Thyroid gland (tissue), 4 donors: ENCODE data around the gene OVOL2. TPM values are rescaled to one million over a fixed set of nuclear protein-coding genes. Genes with fewer than 3 reads are reported as not detected.
"Not testable (repeated sequence)": the region's sequence is repeated elsewhere in the genome, so short reads cannot be mapped to it uniquely, and the experiment has no call there.

Source experiments
- DNase-seq, 2 donors: peaks; one replicate each; pipeline ENCODE4 v3.0.0-alpha.2; 2019
- H3K27ac ChIP-seq, 3 donors: fragments of 200-600 bp; sonication (generic); 1 replicate in 2 of 3; 2 replicates in 1 of 3; pipeline ENCODE4 v1.5.1; 2016 to 2019; ENCODE audit warnings: mild to moderate bottlenecking in 1 of 3, moderate library complexity in 1 of 3
- H3K27me3 ChIP-seq: fragments of 200-600 bp; sonication (generic); one replicate; pipeline ENCODE4 v1.5.1; 2019
- H3K36me3 ChIP-seq, 2 donors: fragments of 200-600 bp; sonication (generic); one replicate each; pipeline ENCODE4 v1.5.1; 2016 to 2019
- H3K4me1 ChIP-seq, 2 donors: fragments of 200-600 bp; sonication (generic); one replicate each; pipeline ENCODE4 v1.5.1; 2017 to 2019
- H3K4me3 ChIP-seq, 3 donors: fragments of 200-600 bp; sonication (generic); replicated peaks in 1 of 3; 1 replicate in 2 of 3; 2 replicates in 1 of 3; pipeline ENCODE4 v1.5.1; 2016; ENCODE audit warnings: mild to moderate bottlenecking in 1 of 3
- H3K9me3 ChIP-seq: fragments of 200-600 bp; sonication (generic); one replicate; pipeline ENCODE4 v1.5.1; 2017
- POLR2A ChIP-seq, 2 donors: fragments of 450-650 bp; IDR thresholded peaks; one replicate each; pipeline ENCODE4 v1.6.1; 2017; ENCODE audit warnings: antibody characterized with exemption in 2 of 2, mild to moderate bottlenecking in 2 of 2, moderate library complexity in 1 of 2
- WGBS, 2 donors: methylation state at CpG; one replicate each; pipeline ENCODE4 v1.1.5; 2017; 5-methylcytosine and 5-hydroxymethylcytosine counted together
- intact Hi-C: fragments of 100-400 bp; cut with DNase I; formaldehyde crosslinking; loops from one replicate; pipeline ENCODE4 v1.15.1; 2023
- total RNA-seq, 4 donors: library from RNA; depleted of rRNA; stranded (reverse); fragments of >200 nt; gene quantifications; one replicate each; pipeline ENCODE4 v1.2.3, GENCODE V29; 2016
- TF ChIP-seq, protein P1 (sequence below), 6 experiments: fragments of 200-600 bp in 3 of 6; fragments of 450-650 bp in 3 of 6; sonication (generic) in 3 of 6; IDR thresholded peaks; one replicate each; pipeline ENCODE4 v1.5.1; 2016 to 2019; ENCODE audit warnings: antibody characterized with exemption in 6 of 6, mild to moderate bottlenecking in 2 of 6, inconsistent platforms in 1 of 6, moderate library complexity in 1 of 6

Gene OVOL2
- total RNA-seq, 4 donors from 2014 or later: 12.6 to 17.4 (median 13.5) TPM

- Histone ChIP-seq H3K27me3 (no peaks in the 10 kb centered on the region), H3K4me1 (no peaks in the 10 kb centered on the region), H3K27ac (no peak overlapping the region), H3K36me3 (no peaks in the 10 kb centered on the region), H3K4me3 (no peak overlapping the region), H3K9me3 (no peaks in the 10 kb centered on the region)
- no peak for TF ChIP-seq POLR2A (IDR thresholded peaks at IDR 0.05)
- TF ChIP-seq, protein P1, sequence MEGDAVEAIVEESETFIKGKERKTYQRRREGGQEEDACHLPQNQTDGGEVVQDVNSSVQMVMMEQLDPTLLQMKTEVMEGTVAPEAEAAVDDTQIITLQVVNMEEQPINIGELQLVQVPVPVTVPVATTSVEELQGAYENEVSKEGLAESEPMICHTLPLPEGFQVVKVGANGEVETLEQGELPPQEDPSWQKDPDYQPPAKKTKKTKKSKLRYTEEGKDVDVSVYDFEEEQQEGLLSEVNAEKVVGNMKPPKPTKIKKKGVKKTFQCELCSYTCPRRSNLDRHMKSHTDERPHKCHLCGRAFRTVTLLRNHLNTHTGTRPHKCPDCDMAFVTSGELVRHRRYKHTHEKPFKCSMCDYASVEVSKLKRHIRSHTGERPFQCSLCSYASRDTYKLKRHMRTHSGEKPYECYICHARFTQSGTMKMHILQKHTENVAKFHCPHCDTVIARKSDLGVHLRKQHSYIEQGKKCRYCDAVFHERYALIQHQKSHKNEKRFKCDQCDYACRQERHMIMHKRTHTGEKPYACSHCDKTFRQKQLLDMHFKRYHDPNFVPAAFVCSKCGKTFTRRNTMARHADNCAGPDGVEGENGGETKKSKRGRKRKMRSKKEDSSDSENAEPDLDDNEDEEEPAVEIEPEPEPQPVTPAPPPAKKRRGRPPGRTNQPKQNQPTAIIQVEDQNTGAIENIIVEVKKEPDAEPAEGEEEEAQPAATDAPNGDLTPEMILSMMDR (IDR thresholded peaks at IDR 0.05): no peak
- 73 to 75% methylated on average over 17 of the region's 17 CpGs for WGBS, 2 donors
- DNase-seq: no peak
- intact Hi-C loops: no loop called here
Measured at GRCh38 chr20:18032977-18033892, 24.5 kb downstream of the OVOL2 start.

GRCh38 chr20:18031888-18032509 lies 25.7 kb downstream of the OVOL2 start:
- Histone ChIP-seq H3K4me3 (no peak overlapping the region), H3K4me1 (no peaks in the 10 kb centered on the region), H3K36me3 (no peaks in the 10 kb centered on the region), H3K27me3 (no peaks in the 10 kb centered on the region), H3K27ac (no peak overlapping the region), H3K9me3 (no peaks in the 10 kb centered on the region)
- 84 to 93% methylated on average over 7 of the region's 7 CpGs for WGBS, 2 donors
- no peak for DNase-seq
- intact Hi-C loops: no loop called here
- TF ChIP-seq, protein P1 (IDR thresholded peaks at IDR 0.05): no peak
- no peak for TF ChIP-seq POLR2A (IDR thresholded peaks at IDR 0.05)

GRCh38 chr20:18031050-18031449 lies 26.7 kb downstream of the OVOL2 start:
- H3K4me3 ChIP-seq: no peak overlapping the region
- no peaks in the 10 kb centered on the region for H3K27me3 ChIP-seq
- intact Hi-C loops: no loop called here
- H3K4me1 ChIP-seq: no peaks in the 10 kb centered on the region
- H3K27ac ChIP-seq: no peak overlapping the region
- H3K9me3 ChIP-seq: no peaks in the 10 kb centered on the region
- TF ChIP-seq, protein P1 (IDR thresholded peaks at IDR 0.05): no peak
- no peak for TF ChIP-seq POLR2A (IDR thresholded peaks at IDR 0.05)
- no peaks in the 10 kb centered on the region for H3K36me3 ChIP-seq
- no peak for DNase-seq
- 89 to 93% methylated on average over 11 to 15 of the region's 15 CpGs for WGBS, 2 donors

DNA sequence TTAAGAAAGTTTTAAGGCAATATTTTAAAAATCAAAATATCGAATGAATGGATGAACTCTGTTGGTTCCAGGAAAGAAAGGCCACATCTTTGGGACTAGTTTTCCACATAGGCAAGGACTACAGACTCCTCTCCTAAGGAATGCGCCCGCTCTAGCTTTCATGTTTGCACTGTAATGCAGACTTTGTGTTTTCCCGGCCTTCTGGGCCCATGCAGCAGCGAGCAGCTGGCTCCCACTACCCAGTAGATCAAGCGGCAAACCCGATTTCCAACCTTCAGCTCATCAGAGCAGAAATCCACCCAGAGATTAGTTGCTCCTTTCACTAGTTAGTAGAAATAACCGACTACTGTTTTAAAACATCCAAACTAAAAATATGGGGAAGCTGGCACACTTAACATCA lies 27.7 kb downstream of the OVOL2 start:
- 84 to 86% methylated on average over 8 of the region's 8 CpGs for WGBS, 2 donors
- no peak for TF ChIP-seq POLR2A (IDR thresholded peaks at IDR 0.05)
- TF ChIP-seq, protein P1 (IDR thresholded peaks at IDR 0.05): no peak
- intact Hi-C loops: no loop called here
- Histone ChIP-seq H3K4me1 (no peaks in the 10 kb centered on the region), H3K27ac (no peak overlapping the region), H3K9me3 (no peaks in the 10 kb centered on the region), H3K27me3 (no peaks in the 10 kb centered on the region), H3K36me3 (no peaks in the 10 kb centered on the region), H3K4me3 (no peak overlapping the region)
- no peak for DNase-seq

- H3K9me3 ChIP-seq, intact Hi-C loops, DNase-seq, H3K4me1 ChIP-seq, H3K4me3 ChIP-seq, H3K27me3 ChIP-seq, H3K27ac ChIP-seq, H3K36me3 ChIP-seq: not testable (repeated sequence)
- WGBS, 2 donors: 85 to 96% methylated on average over 7 of the region's 7 CpGs
Measured at GRCh38 chr20:18027011-18027410, 30.7 kb downstream of the OVOL2 start.
